H1 (cell line): ENCODE measurements around the gene PPP1R2. TPM values are rescaled to one million over a fixed set of nuclear protein-coding genes. Genes with fewer than 3 reads are reported as not detected.

Experiments used
- CTCF ChIA-PET: fragments of 300-600 bp; sonication (Branson Sonifier 250); formaldehyde crosslinking; loops from one replicate; lab custom pipeline; 2021; ENCODE audit not compliant: partially characterized antibody; lab: Charles Lee
- POLR2A ChIA-PET: fragments of 300-600 bp; sonication (Branson Sonifier 250); formaldehyde crosslinking; loops from one replicate; lab custom pipeline; 2021; ENCODE audit warnings: inconsistent platforms; ENCODE audit not compliant: partially characterized antibody; lab: Charles Lee
- DNase-seq, 2 experiments: peaks; one replicate each; pipeline versions ENCODE4 v3.0.0 to v3.0.0-alpha.2; 2010 to 2022; ENCODE audit warnings: low spot score in 2 of 2, low read depth in 1 of 2, mixed read lengths in 1 of 2
- FAIRE-seq: peaks from 2 replicates; lab custom pipeline; 2011; peaks lifted over from hg19 to GRCh38; lab: Jason Lieb, UNC
- H2AFZ ChIP-seq: 2 replicates; pipeline ENCODE4 v1.8.1; 2012; ENCODE audit warnings: low read length, inconsistent platforms
- H2AK5ac ChIP-seq: 2 replicates; pipeline ENCODE4 v1.6.1; 2013; ENCODE audit warnings: low read depth, low read length
- H2BK120ac ChIP-seq: replicated peaks from 2 replicates; pipeline ENCODE3; 2013; ENCODE audit warnings: low read depth, low read length, inconsistent platforms
- H2BK12ac ChIP-seq: 2 replicates; pipeline ENCODE4 v1.6.1; 2013; ENCODE audit warnings: low read depth, low read length
- H2BK15ac ChIP-seq: 2 replicates; pipeline ENCODE4 v1.6.1; 2013; ENCODE audit warnings: low read length
- H2BK20ac ChIP-seq: 2 replicates; pipeline ENCODE4 v1.6.1; 2013; ENCODE audit warnings: low read length
- H2BK5ac ChIP-seq: 2 replicates; pipeline ENCODE4 v1.6.1; 2013; ENCODE audit warnings: low read depth, low read length
- H3K14ac ChIP-seq: 2 replicates; pipeline ENCODE4 v1.6.1; 2013; ENCODE audit warnings: inconsistent platforms; ENCODE audit not compliant: insufficient read length
- H3K18ac ChIP-seq: 2 replicates; pipeline ENCODE4 v1.6.1; 2013; ENCODE audit warnings: low read length; ENCODE audit errors: extremely low read depth
- H3K23ac ChIP-seq: 2 replicates; pipeline ENCODE4 v1.6.1; 2013; ENCODE audit warnings: inconsistent platforms; ENCODE audit not compliant: insufficient read length
- H3K23me2 ChIP-seq: 2 replicates; pipeline ENCODE4 v1.6.1; 2013; ENCODE audit warnings: low read depth, low read length
- H3K27ac ChIP-seq: 2 replicates; pipeline ENCODE4 v1.6.1; 2011; ENCODE audit warnings: low read depth, low read length, inconsistent platforms
- H3K27me3 ChIP-seq, 4 experiments: replicated peaks in 1 of 4; 1 replicate in 1 of 4; 2 replicates in 3 of 4; pipeline versions ENCODE4 v1.6.1 to v1.8.1; 2011 to 2013; ENCODE audit warnings: low read length in 3 of 4, mild to moderate bottlenecking in 3 of 4, inconsistent platforms in 2 of 4, mixed read lengths in 2 of 4, moderate library complexity in 1 of 4; ENCODE audit not compliant: control insufficient read depth in 3 of 4, insufficient read depth in 3 of 4; ENCODE audit errors: extremely low read depth in 1 of 4
- H3K36me3 ChIP-seq, 4 experiments: 2 replicates each; pipeline versions ENCODE4 v1.6.1 to v1.8.1; 2011 to 2013; ENCODE audit warnings: mild to moderate bottlenecking in 4 of 4, low read length in 3 of 4, moderate library complexity in 2 of 4, control low read depth in 1 of 4, inconsistent platforms in 1 of 4; ENCODE audit not compliant: insufficient read depth in 4 of 4, control insufficient read depth in 2 of 4
- H3K4ac ChIP-seq: replicated peaks from 2 replicates; pipeline ENCODE3; 2013; ENCODE audit warnings: low read length, low read depth, mixed read lengths, inconsistent platforms; ENCODE audit not compliant: insufficient read length
- H3K4me1 ChIP-seq, 4 experiments: replicated peaks in 1 of 4; 1 replicate in 1 of 4; 2 replicates in 3 of 4; pipeline versions ENCODE4 v1.6.1 to v1.8.1; 2011 to 2013; ENCODE audit warnings: low read length in 3 of 4, inconsistent platforms in 2 of 4, mixed read lengths in 1 of 4; ENCODE audit not compliant: insufficient read depth in 4 of 4, control insufficient read depth in 3 of 4
- H3K4me2 ChIP-seq, 2 experiments: 2 replicates each; pipeline versions ENCODE4 v1.6.1 to v1.8.1; 2011 to 2013; ENCODE audit warnings: low read depth in 2 of 2, low read length in 2 of 2, control low read depth in 1 of 2, inconsistent platforms in 1 of 2, mild to moderate bottlenecking in 1 of 2; ENCODE audit not compliant: insufficient read depth in 1 of 2
- H3K4me3 ChIP-seq, 4 experiments: fragments of 200-600, 300-600 bp in 1 of 4; sonication (generic), shearing (Covaris generic), sonication (Bioruptor Twin) in 1 of 4; 2 replicates each; pipeline versions ENCODE4 v1.5.1 to v1.8.1; 2011 to 2016; ENCODE audit warnings: low read length in 4 of 4, low read depth in 3 of 4, control low read depth in 2 of 4, inconsistent platforms in 2 of 4, mild to moderate bottlenecking in 2 of 4, mixed read lengths in 1 of 4, moderate library complexity in 1 of 4; ENCODE audit not compliant: insufficient read depth in 2 of 4; ENCODE audit errors: extremely low read depth in 1 of 4
- H3K56ac ChIP-seq: replicated peaks from 2 replicates; pipeline ENCODE3; 2013; ENCODE audit warnings: low read depth, mild to moderate bottlenecking, mixed read lengths, low read length, inconsistent platforms; ENCODE audit not compliant: insufficient read length
- H3K79me1 ChIP-seq: 2 replicates; pipeline ENCODE4 v1.6.1; 2013; ENCODE audit warnings: low read depth, low read length, control low read depth
- H3K79me2 ChIP-seq, 2 experiments: 2 replicates each; pipeline versions ENCODE4 v1.6.1 to v1.8.1; 2012 to 2013; ENCODE audit warnings: low read length in 2 of 2, mild to moderate bottlenecking in 2 of 2, inconsistent platforms in 1 of 2; ENCODE audit not compliant: insufficient read depth in 2 of 2, control insufficient read depth in 1 of 2
- H3K9ac ChIP-seq, 4 experiments: replicated peaks in 1 of 4; 1 replicate in 1 of 4; 2 replicates in 3 of 4; pipeline versions ENCODE4 v1.6.1 to v1.8.1; 2011 to 2013; ENCODE audit warnings: low read depth in 3 of 4, low read length in 3 of 4, control low read depth in 2 of 4, mild to moderate bottlenecking in 2 of 4, moderate library complexity in 2 of 4, inconsistent platforms in 1 of 4; ENCODE audit errors: extremely low read depth in 1 of 4
- H3K9me3 ChIP-seq, 2 experiments: 2 replicates each; pipeline versions ENCODE4 v1.6.1 to v1.8.1; 2012 to 2013; ENCODE audit warnings: mild to moderate bottlenecking in 2 of 2, moderate library complexity in 2 of 2, control low read depth in 1 of 2, inconsistent platforms in 1 of 2, low read depth in 1 of 2, low read length in 1 of 2, mixed read lengths in 1 of 2; ENCODE audit not compliant: insufficient read depth in 2 of 2
- H4K20me1 ChIP-seq, 2 experiments: replicated peaks in 1 of 2; 2 replicates each; pipeline versions ENCODE3 to v1.8.1; 2011 to 2013; ENCODE audit warnings: inconsistent platforms in 2 of 2, low read length in 2 of 2, mild to moderate bottlenecking in 1 of 2; ENCODE audit not compliant: insufficient read depth in 2 of 2, control insufficient read depth in 1 of 2
- H4K5ac ChIP-seq: 2 replicates; pipeline ENCODE4 v1.6.1; 2013; ENCODE audit warnings: low read length, low read depth, mixed read lengths, inconsistent platforms; ENCODE audit not compliant: insufficient read length
- H4K8ac ChIP-seq: 2 replicates; pipeline ENCODE4 v1.8.0; 2013; ENCODE audit warnings: mild to moderate bottlenecking, moderate library complexity, low read length, inconsistent platforms; ENCODE audit not compliant: insufficient read depth; ENCODE audit errors: extremely low read depth
- H4K91ac ChIP-seq: replicated peaks from 2 replicates; pipeline ENCODE3; 2013; ENCODE audit warnings: low read length, mixed read lengths, inconsistent platforms; ENCODE audit not compliant: insufficient read length
- POLR2A ChIP-seq, 2 experiments: IDR thresholded peaks; 1 replicate in 1 of 2; 2 replicates in 1 of 2; pipeline ENCODE4 v1.6.1; 2011; ENCODE audit warnings: low read depth in 2 of 2, low read length in 2 of 2, mild to moderate bottlenecking in 2 of 2; ENCODE audit errors: control extremely low read depth in 1 of 2
- RXRA ChIP-seq: IDR thresholded peaks from 2 replicates; pipeline ENCODE4 v1.6.1; 2011; ENCODE audit warnings: low read depth, mild to moderate bottlenecking, low read length, moderate library complexity; ENCODE audit not compliant: insufficient read depth
- SP4 ChIP-seq: IDR thresholded peaks from 2 replicates; pipeline ENCODE4 v1.6.1; 2012; ENCODE audit warnings: low read length, inconsistent platforms
- WGBS, 2 experiments: shearing (Covaris generic) in 1 of 2; methylation state at CpG; one replicate each; pipeline versions ENCODE4 v1.1.6 to v1.1.7; 2013 to 2015; ENCODE audit warnings: low lambda C conversion rate in 2 of 2, mixed read lengths in 2 of 2, inconsistent platforms in 1 of 2, low coverage in 1 of 2, missing lambda C conversion rate in 1 of 2; ENCODE audit not compliant: insufficient replicate concordance in 2 of 2, insufficient coverage in 1 of 2, insufficient read length in 1 of 2; ENCODE audit errors: extremely low coverage in 1 of 2, missing lambda C conversion rate in 1 of 2; 5-methylcytosine and 5-hydroxymethylcytosine counted together
- polyA plus RNA-seq, 7 experiments: library from polyadenylated mRNA; depleted of rRNA in 3 of 7; stranded (reverse) in 5 of 7; unstranded in 2 of 7; fragments of >200 nt in 5 of 7; fragments of 200-250 nt in 2 of 7; gene quantifications; 1 replicate in 5 of 7; 2 replicates in 1 of 7; 4 replicates in 1 of 7; pipeline versions ENCODE4 v1.2.1 to v1.2.3, GENCODE V29; 2011 to 2013; ENCODE audit warnings: missing spikeins in 2 of 7, mixed read lengths in 2 of 7
- total RNA-seq: library from RNA; stranded (reverse); fragmentation: NEBNext Ultra II Directional; extraction: Animal tissue kit (Norgen Biotek cat#: 25700); gene quantifications from 2 replicates; pipeline ENCODE4 v1.2.1, GENCODE V29; 2021
- TF ChIP-seq, protein P1 (sequence below): IDR thresholded peaks from 2 replicates; pipeline ENCODE4 v1.6.1; 2012; ENCODE audit warnings: inconsistent platforms

The PPP1R2 gene
- total and polyA plus RNA-seq, 2 of the 8 experiments (the other 6 are each of a cell fraction or from before 2014, with no cell fraction given): 14.0 to 26.5 TPM

DNA sequence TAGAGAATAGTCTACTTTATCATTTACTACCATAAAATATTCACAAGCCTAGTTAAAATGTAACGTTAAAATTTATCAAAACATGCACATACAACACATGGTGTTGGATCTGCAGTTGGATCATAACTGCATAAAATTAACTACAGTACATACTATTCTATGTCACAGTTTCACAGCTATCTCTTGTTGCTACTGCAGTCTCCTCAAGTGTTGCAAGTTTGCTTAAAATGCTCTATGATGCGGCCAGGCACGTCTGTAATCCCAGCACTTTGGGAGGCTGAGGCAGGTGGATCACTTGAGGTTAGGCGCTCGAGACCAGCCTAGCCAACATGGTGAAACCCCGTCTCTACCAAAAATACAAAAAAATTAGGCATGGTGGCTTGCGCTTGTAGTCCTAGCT, 10.3 kb downstream of the PPP1R2 start:
- 92% methylated on average over 7 of the region's 7 CpGs; no CpG with 5 or more reads in 1 of the 2 experiments for WGBS, 2 experiments
- Histone ChIP-seq H4K5ac (no peak overlapping the region), H3K4me3 (no peak overlapping the region), H2BK20ac (no peak overlapping the region), H3K4me1 (no peaks in the 10 kb centered on the region), H3K79me2 (peaks cover 0 to 8% of the 10 kb centered on the region in 2 experiments; a peak in 2 of 4 replicates), H2BK5ac (no peak overlapping the region), H4K8ac (no peak overlapping the region), H3K27me3 (no peaks in the 10 kb centered on the region), H4K20me1 (peaks cover 0 to 1% of the 10 kb centered on the region in 2 experiments), H3K23ac (no peak overlapping the region), H3K23me2 (no peaks in the 10 kb centered on the region), H2BK120ac (no peak overlapping the region), H2AFZ (no peak overlapping the region), H3K36me3 (no peaks in the 10 kb centered on the region; a peak in 1 of 8 replicates), H2AK5ac (no peak overlapping the region), H4K91ac (no peak overlapping the region), H2BK12ac (no peak overlapping the region), H3K4me2 (no peak overlapping the region), H3K9ac (no peak overlapping the region), H3K79me1 (peaks cover 2% of the 10 kb centered on the region), H3K9me3 (no peaks in the 10 kb centered on the region), H3K14ac (no peak overlapping the region), H3K4ac (no peak overlapping the region), H3K56ac (no peak overlapping the region), H3K18ac (no peak overlapping the region), H2BK15ac (no peak overlapping the region), H3K27ac (no peak overlapping the region)
- CTCF ChIA-PET: interaction anchor here (0.6 to 1.5 kb wide), 3 partner anchors 11 to 818 kb away, joined by 3 to 5 read pairs (median 4); partner anchors contain the start of gene XXYLT1
- POLR2A ChIA-PET: interaction anchor here (2.0 kb wide), 1 partner anchor 262 kb away, joined by 4 read pairs; the partner anchor contains the start of gene XXYLT1
- TF ChIP-seq RXRA (no peak), POLR2A (IDR thresholded peaks at IDR 0.05; ENCODE audit: control extremely low read depth in 1 of 2, low read depth in 2 of 2, low read length in 2 of 2) (no peak), SP4 (no peak)
- TF ChIP-seq, protein P1, sequence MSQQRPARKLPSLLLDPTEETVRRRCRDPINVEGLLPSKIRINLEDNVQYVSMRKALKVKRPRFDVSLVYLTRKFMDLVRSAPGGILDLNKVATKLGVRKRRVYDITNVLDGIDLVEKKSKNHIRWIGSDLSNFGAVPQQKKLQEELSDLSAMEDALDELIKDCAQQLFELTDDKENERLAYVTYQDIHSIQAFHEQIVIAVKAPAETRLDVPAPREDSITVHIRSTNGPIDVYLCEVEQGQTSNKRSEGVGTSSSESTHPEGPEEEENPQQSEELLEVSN: no peak
- FAIRE-seq (no peak), DNase-seq (no peak)
